IMR-90 (cell line): ENCODE measurements around the gene CENPP. TPM values are rescaled to one million over a fixed set of nuclear protein-coding genes. Genes with fewer than 3 reads are reported as not detected.

Source experiments
- ATAC-seq: fragments of 200-7000 bp; cut with Tn5 transposase; 2 replicates; pipeline ENCODE4 v1.9.1; 2020; ENCODE audit warnings: low read depth, mild to moderate bottlenecking, moderate library complexity
- BruUV-seq: library from RNA; stranded (reverse); fragments of 400-500 nt; replicated peaks from 2 replicates; lab custom pipeline; 2021; lab: Mats Ljungman, UMichigan
- CTCF ChIA-PET: fragments of 300-600 bp; formaldehyde crosslinking; extraction: SDS; loops from one replicate; lab custom pipeline; 2021; ENCODE audit warnings: antibody characterized with exemption; lab: Yijun Ruan, JAX
- POLR2A ChIA-PET: fragments of 300-600 bp; sonication (Branson Sonifier 250); formaldehyde crosslinking; loops from one replicate; lab custom pipeline; 2022; ENCODE audit warnings: antibody characterized with exemption; ENCODE audit not compliant: unreplicated experiment; lab: Charles Lee
- DNase-seq: peaks from one replicate; pipeline ENCODE4 v3.0.0; 2013
- H2AFZ ChIP-seq: replicated peaks from 2 replicates; pipeline ENCODE3; 2013; ENCODE audit warnings: low read length, mild to moderate bottlenecking; ENCODE audit not compliant: poor library complexity
- H2AK5ac ChIP-seq: 2 replicates; pipeline ENCODE4 v1.6.1; 2013; ENCODE audit warnings: low read depth, low read length, inconsistent platforms
- H2AK9ac ChIP-seq: replicated peaks from 2 replicates; pipeline ENCODE3; 2013; ENCODE audit warnings: mild to moderate bottlenecking, low read depth, low read length, moderate library complexity; ENCODE audit not compliant: poor library complexity
- H2BK120ac ChIP-seq: 2 replicates; pipeline ENCODE4 v1.6.1; 2013; ENCODE audit warnings: low read depth, low read length, inconsistent platforms
- H2BK15ac ChIP-seq: 3 replicates; pipeline ENCODE4 v1.6.1; 2013; ENCODE audit warnings: low read depth, low read length, inconsistent platforms
- H2BK20ac ChIP-seq: 2 replicates; pipeline ENCODE4 v1.6.1; 2013; ENCODE audit warnings: low read depth, mild to moderate bottlenecking, inconsistent platforms, low read length, moderate library complexity
- H2BK5ac ChIP-seq: 2 replicates; pipeline ENCODE4 v1.6.1; 2013; ENCODE audit warnings: mild to moderate bottlenecking, low read depth, low read length, inconsistent platforms; ENCODE audit not compliant: poor library complexity, severe bottlenecking
- H3K14ac ChIP-seq: replicated peaks from 2 replicates; pipeline ENCODE4 v1.6.1; 2013; ENCODE audit warnings: low read depth, low read length, inconsistent platforms
- H3K18ac ChIP-seq: 2 replicates; pipeline ENCODE4 v1.6.1; 2013; ENCODE audit warnings: low read depth, low read length, control low read depth
- H3K23ac ChIP-seq: 2 replicates; pipeline ENCODE4 v1.6.1; 2013; ENCODE audit warnings: low read depth, low read length, inconsistent platforms
- H3K27ac ChIP-seq: 2 replicates; pipeline ENCODE4 v1.5.1; 2013; ENCODE audit warnings: mild to moderate bottlenecking, control low read depth, low read length; ENCODE audit not compliant: insufficient read depth
- H3K27me3 ChIP-seq: 2 replicates; pipeline ENCODE4 v1.6.1; 2013; ENCODE audit warnings: low read length; ENCODE audit not compliant: control insufficient read depth, insufficient read depth
- H3K36me3 ChIP-seq: 2 replicates; pipeline ENCODE4 v1.6.1; 2013; ENCODE audit warnings: low read length, mixed read lengths; ENCODE audit not compliant: control insufficient read depth, insufficient read depth
- H3K4ac ChIP-seq: 2 replicates; pipeline ENCODE4 v1.6.1; 2013; ENCODE audit warnings: low read depth, low read length, inconsistent platforms
- H3K4me1 ChIP-seq: 2 replicates; pipeline ENCODE4 v1.6.1; 2013; ENCODE audit warnings: low read length, mixed read lengths; ENCODE audit not compliant: control insufficient read depth, insufficient read depth
- H3K4me2 ChIP-seq: 2 replicates; pipeline ENCODE4 v1.6.1; 2013; ENCODE audit warnings: low read depth, mild to moderate bottlenecking, control low read depth, low read length, moderate library complexity
- H3K4me3 ChIP-seq: 2 replicates; pipeline ENCODE4 v1.5.1; 2013; ENCODE audit warnings: low read depth, mild to moderate bottlenecking, control low read depth, low read length, moderate library complexity; ENCODE audit not compliant: insufficient read depth
- H3K56ac ChIP-seq: 2 replicates; pipeline ENCODE4 v1.6.1; 2013; ENCODE audit warnings: low read length, inconsistent platforms; ENCODE audit not compliant: insufficient read depth; ENCODE audit errors: extremely low read depth
- H3K79me1 ChIP-seq, 2 experiments: 2 replicates each; pipeline ENCODE4 v1.6.1; 2013; ENCODE audit warnings: low read length in 2 of 2, inconsistent platforms in 1 of 2, low read depth in 1 of 2
- H3K9ac ChIP-seq: 2 replicates; pipeline ENCODE4 v1.6.1; 2013; ENCODE audit warnings: low read depth, low read length, control low read depth
- H3K9me1 ChIP-seq: 2 replicates; pipeline ENCODE4 v1.6.1; 2013; ENCODE audit warnings: low read length, inconsistent platforms; ENCODE audit not compliant: insufficient read depth
- H3K9me3 ChIP-seq: 2 replicates; pipeline ENCODE4 v1.6.1; 2013; ENCODE audit warnings: low read length; ENCODE audit not compliant: control insufficient read depth, insufficient read depth
- H4K20me1 ChIP-seq: 2 replicates; pipeline ENCODE4 v1.6.1; 2013; ENCODE audit warnings: low read length, inconsistent platforms; ENCODE audit not compliant: insufficient read depth
- H4K5ac ChIP-seq: 2 replicates; pipeline ENCODE4 v1.6.1; 2013; ENCODE audit warnings: mild to moderate bottlenecking, low read depth, low read length, control low read depth
- H4K8ac ChIP-seq, 2 experiments: 2 replicates each; pipeline ENCODE4 v1.6.1; 2013; ENCODE audit warnings: low read depth in 2 of 2, low read length in 2 of 2, control low read depth in 1 of 2, inconsistent platforms in 1 of 2
- H4K91ac ChIP-seq: 2 replicates; pipeline ENCODE4 v1.6.1; 2013; ENCODE audit warnings: low read depth, low read length, inconsistent platforms; ENCODE audit not compliant: insufficient read depth
- BHLHE40 ChIP-seq: fragments of 150-350 bp; IDR thresholded peaks from 2 replicates; pipeline ENCODE4 v1.6.1; 2016; ENCODE audit warnings: mild to moderate bottlenecking, low read depth, low read length
- CEBPB ChIP-seq: IDR thresholded peaks from 2 replicates; pipeline ENCODE4 v1.6.1; 2012; ENCODE audit warnings: low read depth, low read length, improper control_type of control experiment
- CTCF ChIP-seq: conservative IDR thresholded peaks from 2 replicates; pipeline ENCODE4 v1.5.1; 2012; ENCODE audit warnings: mild to moderate bottlenecking, low read depth, low read length, improper control_type of control experiment
- ELK1 ChIP-seq: fragments of 150-350 bp; IDR thresholded peaks from 2 replicates; pipeline ENCODE4 v1.6.1; 2016; ENCODE audit warnings: low read depth, mild to moderate bottlenecking, low read length, moderate library complexity, borderline replicate concordance
- FOS ChIP-seq: fragments of 150-350 bp; IDR thresholded peaks from 2 replicates; pipeline ENCODE4 v1.6.1; 2016; ENCODE audit warnings: low read depth, low read length
- MAZ ChIP-seq: IDR thresholded peaks from 2 replicates; pipeline ENCODE4 v1.6.1; 2012; ENCODE audit warnings: low read depth, mild to moderate bottlenecking, low read length, improper control_type of control experiment, moderate library complexity, borderline replicate concordance
- MXI1 ChIP-seq: IDR thresholded peaks from 2 replicates; pipeline ENCODE4 v1.6.1; 2012; ENCODE audit warnings: low read depth, mild to moderate bottlenecking, low read length, moderate library complexity, borderline replicate concordance
- RCOR1 ChIP-seq: IDR thresholded peaks from 2 replicates; pipeline ENCODE4 v1.6.1; 2012; ENCODE audit warnings: mild to moderate bottlenecking, low read length, improper control_type of control experiment; ENCODE audit not compliant: insufficient replicate concordance
- RFX5 ChIP-seq: IDR thresholded peaks from 2 replicates; pipeline ENCODE4 v1.8.0; 2012; ENCODE audit warnings: low read depth, mild to moderate bottlenecking, low read length, moderate library complexity
- SMC3 ChIP-seq: fragments of 150-350 bp; IDR thresholded peaks from 2 replicates; pipeline ENCODE4 v1.6.1; 2016; ENCODE audit warnings: low read depth, mild to moderate bottlenecking, antibody characterized with exemption, low read length, moderate library complexity
- USF2 ChIP-seq: fragments of 150-350 bp; IDR thresholded peaks from 2 replicates; pipeline ENCODE4 v1.6.1; 2017; ENCODE audit warnings: mild to moderate bottlenecking, antibody characterized with exemption, low read length, low read depth
- WGBS, 2 experiments: methylation state at CpG; one replicate each; pipeline versions ENCODE4 v1.1.5 to v1.1.7; 2013; ENCODE audit warnings: missing lambda C conversion rate in 2 of 2; ENCODE audit not compliant: insufficient read length in 1 of 2; ENCODE audit errors: extremely low coverage in 2 of 2; 5-methylcytosine and 5-hydroxymethylcytosine counted together
- dilution Hi-C: fragments of 300-500 bp; cut with HindIII; formaldehyde crosslinking; loops from one replicate; pipeline ENCODE4 v1.14.3; 2018; ENCODE audit warnings: low sequenced_read_pairs; ENCODE audit not compliant: unreplicated experiment
- in situ Hi-C: fragments of 300-500 bp; cut with MboI; formaldehyde crosslinking; loops from 3 replicates; pipeline ENCODE4 v1.14.3; 2019; ENCODE audit warnings: low sequenced_read_pairs, inconsistent platforms, mixed read lengths
- intact Hi-C: fragments of 100-400 bp; cut with micrococcal nuclease; formaldehyde crosslinking; loops from 2 replicates; pipeline ENCODE4 v1.10.0; 2022
- polyA plus RNA-seq, 3 experiments: library from polyadenylated mRNA; depleted of rRNA; stranded (reverse); fragments of >200 nt; gene quantifications; 2 replicates each; pipeline ENCODE4 v1.2.3, GENCODE V29; 2012; ENCODE audit warnings: low replicate concordance in 1 of 3
- total RNA-seq: library from RNA; depleted of rRNA; stranded (reverse); fragments of >200 nt; gene quantifications from 2 replicates; pipeline ENCODE4 v1.2.3, GENCODE V29; 2012

CENPP gene
- total and polyA plus RNA-seq, 2 of the 4 experiments (the other 2 are of a cell fraction) = 1.4 to 2.0 TPM

- H4K20me1 ChIP-seq = no peaks in the 10 kb centered on the region
- H2BK5ac ChIP-seq = no peak overlapping the region
- no peak overlapping the region for H3K14ac ChIP-seq
- H2AK5ac ChIP-seq = no peak overlapping the region
- no peaks in the 10 kb centered on the region for H3K9me1 ChIP-seq
- dilution Hi-C loops (no loop called here), in situ Hi-C loops (loop anchor here (25.0 kb wide), 1 partner anchor 446 kb away; no protein-coding TSS in a partner anchor), intact Hi-C loops (no loop called here)
- BruUV-seq = no TSS peak
- no peak overlapping the region for H3K4me3 ChIP-seq
- peaks cover 2% of the 10 kb centered on the region; the same call in 1 of the 2 replicates for H3K4me1 ChIP-seq
- no peak overlapping the region for H3K9ac ChIP-seq
- no peak overlapping the region for H2BK15ac ChIP-seq
- no peak for ATAC-seq
- H3K27me3 ChIP-seq = no peaks in the 10 kb centered on the region
- TF ChIP-seq USF2 = no peak
- no peak for TF ChIP-seq MXI1
- TF ChIP-seq CTCF = no peak
- TF ChIP-seq ELK1 = no peak
- TF ChIP-seq RCOR1 = no peak
- TF ChIP-seq RFX5 = no peak
- TF ChIP-seq CEBPB = no peak
- TF ChIP-seq MAZ = no peak
- TF ChIP-seq FOS = no peak
- no peak for TF ChIP-seq SMC3
- TF ChIP-seq BHLHE40 = no peak
- POLR2A ChIA-PET = no interaction called here
- DNase-seq = no peak
- H4K91ac ChIP-seq = no peak overlapping the region
- H3K36me3 ChIP-seq = no peaks in the 10 kb centered on the region
- H3K18ac ChIP-seq = no peak overlapping the region
- H2AFZ ChIP-seq = no peak overlapping the region
- WGBS, 2 experiments = 100% methylated on average over 1 of the region's 1 CpG; no CpG with 5 or more reads in 1 of the 2 experiments
- no peaks in the 10 kb centered on the region for H3K79me1 ChIP-seq
- no peak overlapping the region for H3K27ac ChIP-seq
- H2BK20ac ChIP-seq = no peak overlapping the region
- no peak overlapping the region for H4K5ac ChIP-seq
- no peak overlapping the region for H4K8ac ChIP-seq
- no peak overlapping the region for H2AK9ac ChIP-seq
- H3K4me2 ChIP-seq = no peak overlapping the region
- H3K9me3 ChIP-seq = no peaks in the 10 kb centered on the region
- CTCF ChIA-PET = no interaction called here
- H3K4ac ChIP-seq = no peak overlapping the region
- H3K56ac ChIP-seq = no peak overlapping the region
- H2BK120ac ChIP-seq = no peak overlapping the region
- no peak overlapping the region for H3K23ac ChIP-seq
These were observed 15.8 kb downstream of the CENPP start for GRCh38 chr9:92341578-92341977.
